Heart right ventricle (tissue), 16 donors: ENCODE measurements around the gene RYK. TPM values are rescaled to one million over a fixed set of nuclear protein-coding genes. Genes with fewer than 3 reads are reported as not detected.
"Not testable (repeated sequence)": the region's sequence is repeated elsewhere in the genome, so short reads cannot be mapped to it uniquely, and the experiment has no call there.

Experiments
- ATAC-seq, 8 donors: fragments of 200-7000 bp; cut with Tn5 transposase; one replicate each; pipeline ENCODE4 v1.9.1; 2020; ENCODE audit warnings: mild to moderate bottlenecking in 8 of 8, moderate library complexity in 8 of 8, moderate number of reproducible peaks in 1 of 8
- DNase-seq, 2 donors: peaks; one replicate each; pipeline ENCODE4 v3.0.0-alpha.2; 2020
- H3K27ac ChIP-seq, 10 donors: fragments of 200-600 bp; sonication (generic) in 2 of 10; one replicate each; pipeline versions ENCODE4 v1.5.0 to v1.8.0; 2020 to 2022; ENCODE audit warnings: mild to moderate bottlenecking in 3 of 10
- H3K27me3 ChIP-seq, 7 donors: fragments of 200-600 bp; one replicate each; pipeline ENCODE4 v1.8.0; 2021 to 2022; ENCODE audit warnings: mild to moderate bottlenecking in 2 of 7
- H3K36me3 ChIP-seq, 9 donors: fragments of 200-600 bp; sonication (generic) in 1 of 9; one replicate each; pipeline versions ENCODE4 v1.5.0 to v1.8.0; 2020 to 2022; ENCODE audit warnings: mild to moderate bottlenecking in 2 of 9
- H3K4me1 ChIP-seq, 9 donors: fragments of 200-600 bp; sonication (generic) in 1 of 9; one replicate each; pipeline versions ENCODE4 v1.5.0 to v1.8.0; 2020 to 2022; ENCODE audit warnings: mild to moderate bottlenecking in 4 of 9
- H3K4me3 ChIP-seq, 10 donors: fragments of 200-600 bp; sonication (generic) in 2 of 10; one replicate each; pipeline versions ENCODE4 v1.5.0 to v1.8.0; 2020 to 2022; ENCODE audit warnings: mild to moderate bottlenecking in 7 of 10, moderate library complexity in 2 of 10
- H3K9me3 ChIP-seq, 11 donors: fragments of 200-600 bp in 10 of 11; sonication (generic) in 2 of 11; one replicate each; pipeline versions ENCODE4 v1.5.0 to v1.8.0; 2013 to 2022; ENCODE audit warnings: mild to moderate bottlenecking in 2 of 11, control low read depth in 1 of 11, moderate library complexity in 1 of 11
- WGBS, 2 donors: extraction: QIAGEN DNeasy Blood & Tissue Kit; methylation state at CpG; one replicate each; pipeline ENCODE4 v1.1.7; 2013; ENCODE audit warnings: inconsistent platforms in 1 of 2; 5-methylcytosine and 5-hydroxymethylcytosine counted together
- intact Hi-C, 10 donors: fragments of 100-400 bp; cut with DNase I; formaldehyde crosslinking; loops; one replicate each; pipeline versions ENCODE4 v1.11.1 to v1.14.2; 2022
- polyA plus RNA-seq, 2 donors: library from polyadenylated mRNA; stranded (reverse); fragments of 200-250 nt; gene quantifications; one replicate each; pipeline ENCODE4 v1.2.3, GENCODE V29; 2013
- total RNA-seq, 10 donors: library from RNA; stranded (reverse); fragmentation: NEBNext Ultra II Directional in 3 of 10; extraction: Animal tissue kit (Norgen Biotek cat#: 25700) in 3 of 10; gene quantifications; one replicate each; pipeline versions ENCODE4 v1.2.1 to v1.2.4, GENCODE V29; 2021 to 2023
- TF ChIP-seq, protein P1 (sequence below), 9 donors: fragments of 200-600 bp; sonication (generic) in 2 of 9; IDR thresholded peaks; one replicate each; pipeline versions ENCODE4 v1.5.0 to v1.8.0; 2021 to 2022; ENCODE audit warnings: antibody characterized with exemption in 9 of 9, mild to moderate bottlenecking in 5 of 9, moderate library complexity in 1 of 9
- donor health status: Arrhythmogenic right ventricular cardiomyopathy.
- donor health status: ischemic (EF 13 %, LVEDD 7.1; RV severe dilation, severe dysfunction).
- donor health status: healthy with polysubstance abuse.
- donor health status: DM: no; HTN: yes; CAD: no.
- donor health status: DM: no; HTN: no; CAD: no.
- donor health status: ischemic (EF 25% LVEDD 6.9; RV normal size, moderate dysfunction).
- donor health status: ischemic (EF 25% LVEDD 5.7; RV mildly dilated, moderate dysfunction).
- donor health status: healthy.
- donor health status: DM: yes; HTN: yes; CAD: no.
- donor health status: Ischemic cardiomyopathy.
- donor health status: ischemic (EF 35%, LVEDD 5.7; RV mildly dilated, moderate dysfunction).
- donor health status: nonischemic (EF 11% LVEDD 7.7; RV severe dilation, severe dysfunction).
- donor health status: DM: yes; HTN: yes; CAD: no.
- donor health status: PGD.
- donor health status: ischemic (EF 29% LVEDD 5.4; RV normal size, mild dysfunction).
- donor health status: nonischemic (EF 23%, LVEDD 6.1; RV moderate dilation, normal function).

The RYK gene
- total and polyA plus RNA-seq, 12 donors: 18.0 to 45.8 (median 36.5) TPM

DNA sequence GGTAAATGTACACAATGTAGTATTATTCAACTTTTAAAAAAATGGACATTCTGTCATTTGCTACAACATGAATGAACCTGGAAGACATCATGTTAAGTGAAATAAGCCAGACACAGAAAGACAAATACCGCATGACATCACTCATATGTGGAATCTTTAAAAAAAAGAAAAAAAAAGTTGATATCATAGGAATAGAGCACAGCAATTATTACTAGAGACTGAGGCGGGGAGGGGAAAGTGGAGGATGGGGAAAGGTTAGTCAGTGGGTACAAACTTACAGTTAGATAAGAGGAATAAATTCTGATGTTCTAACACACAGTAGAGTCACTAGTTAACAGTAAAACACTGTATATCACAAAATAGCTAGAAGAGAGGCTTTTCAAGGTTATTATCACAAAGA lies 22.2 kb downstream of the RYK start:
- intact Hi-C loops: no loop called here
- 96 to 98% methylated on average over 2 of the region's 2 CpGs for WGBS, 2 donors
- Histone ChIP-seq H3K4me3 (no peak overlapping the region), H3K4me1 (peaks cover 0 to 65% (median 27%) of the 10 kb centered on the region in 9 donors), H3K27ac (no peak overlapping the region), H3K27me3 (no peaks in the 10 kb centered on the region), H3K36me3 (no peaks in the 10 kb centered on the region), H3K9me3 (no peaks in the 10 kb centered on the region)
- no peak for ATAC-seq
- TF ChIP-seq, protein P1, sequence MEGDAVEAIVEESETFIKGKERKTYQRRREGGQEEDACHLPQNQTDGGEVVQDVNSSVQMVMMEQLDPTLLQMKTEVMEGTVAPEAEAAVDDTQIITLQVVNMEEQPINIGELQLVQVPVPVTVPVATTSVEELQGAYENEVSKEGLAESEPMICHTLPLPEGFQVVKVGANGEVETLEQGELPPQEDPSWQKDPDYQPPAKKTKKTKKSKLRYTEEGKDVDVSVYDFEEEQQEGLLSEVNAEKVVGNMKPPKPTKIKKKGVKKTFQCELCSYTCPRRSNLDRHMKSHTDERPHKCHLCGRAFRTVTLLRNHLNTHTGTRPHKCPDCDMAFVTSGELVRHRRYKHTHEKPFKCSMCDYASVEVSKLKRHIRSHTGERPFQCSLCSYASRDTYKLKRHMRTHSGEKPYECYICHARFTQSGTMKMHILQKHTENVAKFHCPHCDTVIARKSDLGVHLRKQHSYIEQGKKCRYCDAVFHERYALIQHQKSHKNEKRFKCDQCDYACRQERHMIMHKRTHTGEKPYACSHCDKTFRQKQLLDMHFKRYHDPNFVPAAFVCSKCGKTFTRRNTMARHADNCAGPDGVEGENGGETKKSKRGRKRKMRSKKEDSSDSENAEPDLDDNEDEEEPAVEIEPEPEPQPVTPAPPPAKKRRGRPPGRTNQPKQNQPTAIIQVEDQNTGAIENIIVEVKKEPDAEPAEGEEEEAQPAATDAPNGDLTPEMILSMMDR (IDR thresholded peaks at IDR 0.05): no peak
- no peak for DNase-seq

DNA sequence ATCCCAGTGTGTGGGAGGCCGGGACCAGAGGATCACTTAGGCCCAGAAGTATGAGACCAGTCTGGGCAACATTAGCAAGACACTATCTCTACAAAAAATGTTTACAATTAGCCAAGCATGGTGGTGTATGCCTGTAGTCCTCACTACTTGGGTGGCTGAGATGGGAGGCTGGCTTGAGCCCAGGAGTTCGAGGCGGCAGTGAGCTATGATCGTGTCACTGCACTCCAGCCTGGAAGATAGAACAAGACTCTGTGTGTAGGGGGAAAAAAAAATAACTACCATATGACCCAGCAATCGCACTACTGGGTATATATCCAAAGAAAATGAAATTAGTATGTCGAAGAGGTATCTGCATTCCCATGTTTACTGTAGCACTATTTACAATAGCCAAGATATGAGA lies 22.6 kb downstream of the RYK start:
- H3K36me3 ChIP-seq: no peaks in the 10 kb centered on the region
- 62 to 64% methylated on average over 6 of the region's 6 CpGs for WGBS, 2 donors
- intact Hi-C loops: no loop called here
- DNase-seq: no peak
- no peak overlapping the region for H3K27ac ChIP-seq
- ATAC-seq: peak in 1 of 8 donors; percentile 33
- no peaks in the 10 kb centered on the region for H3K27me3 ChIP-seq
- peaks cover 0 to 64% (median 29%) of the 10 kb centered on the region in 9 donors for H3K4me1 ChIP-seq
- no peaks in the 10 kb centered on the region for H3K9me3 ChIP-seq
- H3K4me3 ChIP-seq: no peak overlapping the region
- TF ChIP-seq, protein P1 (IDR thresholded peaks at IDR 0.05): no peak

GRCh38 chr3:134224796-134225156 lies 25.9 kb downstream of the RYK start:
- H3K9me3 ChIP-seq, DNase-seq, H3K4me3 ChIP-seq, intact Hi-C loops, H3K27ac ChIP-seq, H3K27me3 ChIP-seq, ATAC-seq: not testable (repeated sequence)
- peaks cover 0 to 46% (median 27%) of the 10 kb centered on the region in 9 donors for H3K4me1 ChIP-seq
- 87 to 100% methylated on average over 1 of the region's 1 CpG for WGBS, 2 donors
- H3K36me3 ChIP-seq: peaks cover 0 to 22% (median 0%) of the 10 kb centered on the region in 9 donors
- TF ChIP-seq, protein P1 (IDR thresholded peaks at IDR 0.05): peak in 1 of 9 donors; percentile 2

- 66 to 70% methylated on average over 2 of the region's 2 CpGs for WGBS, 2 donors
- H3K27ac ChIP-seq: no peak overlapping the region
- intact Hi-C loops: no loop called here
- H3K9me3 ChIP-seq: no peaks in the 10 kb centered on the region
- H3K4me3 ChIP-seq: no peak overlapping the region
- peak in 1 of 8 donors; percentile 56 for ATAC-seq
- TF ChIP-seq, protein P1 (IDR thresholded peaks at IDR 0.05): no peak
- H3K4me1 ChIP-seq: peaks cover 0 to 39% (median 25%) of the 10 kb centered on the region in 9 donors
- peaks cover 0 to 25% (median 0%) of the 10 kb centered on the region in 9 donors for H3K36me3 ChIP-seq
- no peaks in the 10 kb centered on the region for H3K27me3 ChIP-seq
- no peak for DNase-seq
Measured at GRCh38 chr3:134222835-134223234, 27.8 kb downstream of the RYK start.
